GM12872 (cell line): ENCODE data around the gene VDAC1.

ENCODE experiments used
- TF ChIP-seq, protein P1 (sequence below): IDR thresholded peaks from 3 replicates; pipeline ENCODE4 v1.5.1; 2011; ENCODE audit warnings: low read depth, mild to moderate bottlenecking, low read length, moderate library complexity; ENCODE audit not compliant: insufficient read depth

Gene VDAC1

GRCh38 chr5:133939668-133940067 lies 65.1 kb downstream of the VDAC1 start:
- TF ChIP-seq, protein P1, sequence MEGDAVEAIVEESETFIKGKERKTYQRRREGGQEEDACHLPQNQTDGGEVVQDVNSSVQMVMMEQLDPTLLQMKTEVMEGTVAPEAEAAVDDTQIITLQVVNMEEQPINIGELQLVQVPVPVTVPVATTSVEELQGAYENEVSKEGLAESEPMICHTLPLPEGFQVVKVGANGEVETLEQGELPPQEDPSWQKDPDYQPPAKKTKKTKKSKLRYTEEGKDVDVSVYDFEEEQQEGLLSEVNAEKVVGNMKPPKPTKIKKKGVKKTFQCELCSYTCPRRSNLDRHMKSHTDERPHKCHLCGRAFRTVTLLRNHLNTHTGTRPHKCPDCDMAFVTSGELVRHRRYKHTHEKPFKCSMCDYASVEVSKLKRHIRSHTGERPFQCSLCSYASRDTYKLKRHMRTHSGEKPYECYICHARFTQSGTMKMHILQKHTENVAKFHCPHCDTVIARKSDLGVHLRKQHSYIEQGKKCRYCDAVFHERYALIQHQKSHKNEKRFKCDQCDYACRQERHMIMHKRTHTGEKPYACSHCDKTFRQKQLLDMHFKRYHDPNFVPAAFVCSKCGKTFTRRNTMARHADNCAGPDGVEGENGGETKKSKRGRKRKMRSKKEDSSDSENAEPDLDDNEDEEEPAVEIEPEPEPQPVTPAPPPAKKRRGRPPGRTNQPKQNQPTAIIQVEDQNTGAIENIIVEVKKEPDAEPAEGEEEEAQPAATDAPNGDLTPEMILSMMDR = no peak

- TF ChIP-seq, protein P1 = no peak
Observed at GRCh38 chr5:133938929-133939328, 65.8 kb downstream of the VDAC1 start.

- TF ChIP-seq, protein P1 = no peak
Observed at GRCh38 chr5:133938039-133938821, 66.5 kb downstream of the VDAC1 start.

DNA sequence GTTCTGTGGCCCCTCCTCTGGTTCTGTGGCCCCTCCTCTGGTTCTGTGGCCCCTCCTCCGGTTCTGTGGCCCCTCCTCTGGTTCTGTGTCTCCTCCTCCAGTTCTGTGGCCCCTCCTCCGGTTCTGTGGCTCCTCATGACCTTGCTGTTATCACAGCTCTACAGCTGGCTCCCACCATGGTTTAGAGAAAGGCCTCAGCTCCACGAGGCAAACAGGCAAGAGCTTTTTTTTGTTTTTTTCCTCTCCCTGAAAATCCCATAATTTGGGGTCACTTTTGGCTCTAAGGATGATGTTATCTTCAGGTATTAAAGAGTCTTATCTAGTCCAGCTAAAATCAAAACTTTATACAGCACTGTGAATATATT lies 68.1 kb downstream of the VDAC1 start:
- TF ChIP-seq, protein P1 = no peak

DNA sequence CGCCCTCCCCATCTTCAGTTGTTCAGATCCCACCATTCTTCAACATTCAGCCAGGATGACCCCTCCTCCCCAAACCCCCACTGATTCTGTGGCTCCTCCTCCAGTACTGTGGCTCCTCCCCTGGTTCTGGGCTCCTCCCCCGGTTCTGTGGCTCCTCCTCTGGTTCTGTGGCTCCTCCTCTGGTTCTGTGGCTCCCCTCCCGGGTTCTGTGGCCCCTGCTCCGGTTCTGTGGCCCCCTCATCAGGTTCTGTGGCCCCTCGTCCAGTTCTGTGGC lies 69.2 kb downstream of the VDAC1 start:
- TF ChIP-seq, protein P1 = no peak

- TF ChIP-seq, protein P1 = no peak
Observed at GRCh38 chr5:133934822-133935666, 69.7 kb downstream of the VDAC1 start.

DNA sequence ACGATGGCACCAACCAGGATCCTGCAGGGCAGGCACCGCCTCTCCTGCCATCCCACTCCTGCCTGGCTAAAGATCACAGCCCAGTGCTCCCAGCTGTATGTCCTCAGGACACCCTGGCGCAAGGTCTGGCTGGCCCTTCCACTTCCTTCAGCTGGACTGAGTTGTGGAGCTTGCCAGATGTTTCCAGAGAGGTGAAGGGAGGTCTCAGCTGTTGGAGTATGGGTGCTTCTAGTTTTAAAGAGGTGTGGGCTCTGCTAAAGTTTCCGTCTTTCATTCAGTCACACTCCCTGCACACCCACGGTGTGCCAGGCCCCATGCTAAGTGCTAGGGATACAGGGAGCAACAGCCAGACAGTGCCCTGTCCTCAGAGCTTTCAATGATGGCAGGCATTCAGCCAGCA lies 70.5 kb downstream of the VDAC1 start:
- TF ChIP-seq, protein P1 = no peak
